Heart left ventricle (tissue), 16 donors: ENCODE data around the gene TNFRSF9. TPM values are rescaled to one million over a fixed set of nuclear protein-coding genes. Genes with fewer than 3 reads are reported as not detected.

ENCODE experiments used
- ATAC-seq, 4 donors: fragments of 200-7000 bp; cut with Tn5 transposase; one replicate each; pipeline ENCODE4 v1.9.1; 2020 to 2022; ENCODE audit warnings: moderate library complexity in 4 of 4, mild to moderate bottlenecking in 3 of 4, moderate number of reproducible peaks in 1 of 4
- DNase-seq, 5 donors: peaks; one replicate each; pipeline ENCODE4 v3.0.0-alpha.2; 2020
- H3K27ac ChIP-seq, 12 donors: fragments of 200-600 bp; sonication (generic) in 4 of 12; one replicate each; pipeline versions ENCODE4 v1.5.0 to v1.8.0; 2016 to 2022; ENCODE audit warnings: mild to moderate bottlenecking in 2 of 12
- H3K27me3 ChIP-seq, 9 donors: fragments of 200-600 bp; sonication (generic) in 2 of 9; one replicate each; pipeline versions ENCODE4 v1.5.1 to v1.8.0; 2016 to 2022; ENCODE audit warnings: mild to moderate bottlenecking in 3 of 9
- H3K36me3 ChIP-seq, 9 donors: fragments of 200-600 bp; sonication (generic) in 2 of 9; one replicate each; pipeline versions ENCODE4 v1.5.0 to v1.8.0; 2018 to 2022; ENCODE audit warnings: mild to moderate bottlenecking in 2 of 9
- H3K4me1 ChIP-seq, 12 donors: fragments of 200-600 bp; sonication (generic) in 4 of 12; one replicate each; pipeline versions ENCODE4 v1.5.0 to v1.8.0; 2016 to 2022; ENCODE audit warnings: mild to moderate bottlenecking in 3 of 12
- H3K4me3 ChIP-seq, 12 donors: fragments of 200-600 bp; sonication (generic) in 4 of 12; one replicate each; pipeline versions ENCODE4 v1.5.0 to v1.8.0; 2017 to 2022; ENCODE audit warnings: mild to moderate bottlenecking in 9 of 12, moderate library complexity in 4 of 12
- H3K9me3 ChIP-seq, 12 donors: fragments of 200-600 bp; sonication (generic) in 4 of 12; one replicate each; pipeline versions ENCODE4 v1.5.0 to v1.8.0; 2016 to 2022; ENCODE audit warnings: mild to moderate bottlenecking in 1 of 12
- POLR2A ChIP-seq, 2 donors: fragments of 450-650 bp; IDR thresholded peaks; one replicate each; pipeline ENCODE4 v1.6.1; 2017; ENCODE audit warnings: antibody characterized with exemption in 2 of 2, mild to moderate bottlenecking in 2 of 2, moderate library complexity in 2 of 2
- WGBS, 4 donors: extraction: QIAGEN DNeasy Blood & Tissue Kit in 2 of 4; methylation state at CpG; one replicate each; pipeline versions ENCODE4 v1.1.5 to v1.1.7; 2013 to 2018; 5-methylcytosine and 5-hydroxymethylcytosine counted together
- intact Hi-C, 10 donors: fragments of 100-400 bp; cut with DNase I; formaldehyde crosslinking; loops; one replicate each; pipeline versions ENCODE4 v1.11.1 to v1.14.2; 2022
- long read RNA-seq, 3 donors: library from polyadenylated mRNA; unstranded; transcript quantifications; one replicate each; pipeline ENCODE4 v2.0.0, GENCODE V29; 2020 to 2021
- polyA plus RNA-seq, 2 donors: library from polyadenylated mRNA; stranded (reverse); fragments of 200-250 nt; gene quantifications; one replicate each; pipeline ENCODE4 v1.2.3, GENCODE V29; 2013
- total RNA-seq, 9 donors: library from RNA; depleted of rRNA in 2 of 9; stranded (reverse); fragments of >200 nt in 2 of 9; fragmentation: NEBNext Ultra II Directional in 3 of 9; extraction: Animal tissue kit (Norgen Biotek cat#: 25700) in 3 of 9; gene quantifications; one replicate each; pipeline versions ENCODE4 v1.1.0 to v1.2.4, GENCODE V29; 2016 to 2023
- TF ChIP-seq, protein P1 (sequence below), 12 donors: fragments of 200-600 bp; sonication (generic) in 4 of 12; IDR thresholded peaks; one replicate each; pipeline versions ENCODE4 v1.5.0 to v1.8.0; 2018 to 2022; ENCODE audit warnings: antibody characterized with exemption in 12 of 12, mild to moderate bottlenecking in 5 of 12
- donor health status: ischemic (EF 13 %, LVEDD 7.1; RV severe dilation, severe dysfunction).
- donor health status: healthy with polysubstance abuse.
- donor health status: DM: no; HTN: yes; CAD: no.
- donor health status: DM: no; HTN: no; CAD: no.
- donor health status: ischemic (EF 25% LVEDD 6.9; RV normal size, moderate dysfunction).
- donor health status: ischemic (EF 25% LVEDD 5.7; RV mildly dilated, moderate dysfunction).
- donor health status: healthy.
- donor health status: DM: yes; HTN: yes; CAD: no.
- donor health status: ischemic (EF 35%, LVEDD 5.7; RV mildly dilated, moderate dysfunction).
- donor health status: nonischemic (EF 11% LVEDD 7.7; RV severe dilation, severe dysfunction).
- donor health status: DM: yes; HTN: yes; CAD: no.
- donor health status: PGD.
- donor health status: ischemic (EF 29% LVEDD 5.4; RV normal size, mild dysfunction).
- donor health status: nonischemic (EF 23%, LVEDD 6.1; RV moderate dilation, normal function).

The TNFRSF9 gene
- total RNA-seq = 1 to 10 TPM in 1 of 9 donors, under 1 TPM in 2, not detected in 6; 0.05 to 1.9 (median 0.68) TPM
- polyA plus RNA-seq = under 1 TPM in 1 of 2 donors, not detected in 1; 0.04 TPM
- long read RNA-seq, donor 1 = 0 reads
- long read RNA-seq, donor 2 = 0 reads
- long read RNA-seq, donor 3 = 0 reads

DNA sequence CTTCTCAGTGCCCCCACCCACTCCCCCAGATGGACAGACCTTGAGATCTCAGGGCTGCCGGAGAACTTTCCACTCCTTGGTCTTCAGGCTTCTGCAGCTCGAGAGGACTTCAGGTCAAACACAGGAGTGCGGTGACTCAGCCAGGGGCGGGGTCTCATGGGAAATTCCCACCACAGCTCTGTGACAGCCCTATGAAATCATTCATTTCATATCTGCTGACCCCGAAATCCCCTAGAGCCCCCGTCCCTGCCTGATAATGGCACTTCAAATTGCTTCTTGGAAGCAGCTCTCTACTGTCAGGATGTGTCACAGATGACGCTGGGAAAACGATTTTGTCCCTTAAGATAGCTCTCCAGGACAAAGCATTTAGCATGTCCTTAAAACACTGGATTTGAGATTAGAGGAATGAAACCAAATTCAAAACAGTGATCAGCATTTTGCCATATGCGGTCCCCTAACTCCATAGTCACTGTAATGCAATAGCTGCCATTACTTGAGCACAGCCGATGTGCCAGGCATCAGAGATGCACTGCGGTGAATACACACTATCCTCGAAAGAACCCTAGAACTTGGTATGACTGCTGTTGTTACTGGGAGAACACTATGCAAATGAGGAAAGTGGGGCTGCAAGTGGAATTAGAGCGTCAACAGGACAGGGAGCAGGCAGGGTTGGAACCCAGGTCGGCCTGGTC lies at the start of gene TNFRSF9:
Gene TNFRSF9 (minus strand): TSS at position 95 of the 692 bp plus-strand sequence. CDS start 845 bp downstream, outside the sequence.
- Histone ChIP-seq H3K4me1 (peaks cover 0 to 37% (median 11%) of the 10 kb centered on the region in 12 donors), H3K36me3 (no peaks in the 10 kb centered on the region), H3K27me3 (peaks cover 0 to 45% (median 11%) of the 10 kb centered on the region in 9 donors), H3K4me3 (peak within 1 kb of the TSS in 2 of 12 donors; percentile 22 to 38), H3K27ac (peak within 1 kb of the TSS in 1 of 12 donors; percentile 38), H3K9me3 (no peaks in the 10 kb centered on the region)
- 48 to 54% (median 49%) methylated on average over 13 to 14 of the region's 14 CpGs for WGBS, 4 donors
- DNase-seq (peak in 2 of 5 donors; percentile 31 to 40), ATAC-seq (peak in 3 of 4 donors; percentile 19 to 33 (median 20))
- intact Hi-C loops = no loop called here
- TF ChIP-seq POLR2A (IDR thresholded peaks at IDR 0.05) = no peak
- TF ChIP-seq, protein P1, sequence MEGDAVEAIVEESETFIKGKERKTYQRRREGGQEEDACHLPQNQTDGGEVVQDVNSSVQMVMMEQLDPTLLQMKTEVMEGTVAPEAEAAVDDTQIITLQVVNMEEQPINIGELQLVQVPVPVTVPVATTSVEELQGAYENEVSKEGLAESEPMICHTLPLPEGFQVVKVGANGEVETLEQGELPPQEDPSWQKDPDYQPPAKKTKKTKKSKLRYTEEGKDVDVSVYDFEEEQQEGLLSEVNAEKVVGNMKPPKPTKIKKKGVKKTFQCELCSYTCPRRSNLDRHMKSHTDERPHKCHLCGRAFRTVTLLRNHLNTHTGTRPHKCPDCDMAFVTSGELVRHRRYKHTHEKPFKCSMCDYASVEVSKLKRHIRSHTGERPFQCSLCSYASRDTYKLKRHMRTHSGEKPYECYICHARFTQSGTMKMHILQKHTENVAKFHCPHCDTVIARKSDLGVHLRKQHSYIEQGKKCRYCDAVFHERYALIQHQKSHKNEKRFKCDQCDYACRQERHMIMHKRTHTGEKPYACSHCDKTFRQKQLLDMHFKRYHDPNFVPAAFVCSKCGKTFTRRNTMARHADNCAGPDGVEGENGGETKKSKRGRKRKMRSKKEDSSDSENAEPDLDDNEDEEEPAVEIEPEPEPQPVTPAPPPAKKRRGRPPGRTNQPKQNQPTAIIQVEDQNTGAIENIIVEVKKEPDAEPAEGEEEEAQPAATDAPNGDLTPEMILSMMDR (IDR thresholded peaks at IDR 0.05) = no peak

DNA sequence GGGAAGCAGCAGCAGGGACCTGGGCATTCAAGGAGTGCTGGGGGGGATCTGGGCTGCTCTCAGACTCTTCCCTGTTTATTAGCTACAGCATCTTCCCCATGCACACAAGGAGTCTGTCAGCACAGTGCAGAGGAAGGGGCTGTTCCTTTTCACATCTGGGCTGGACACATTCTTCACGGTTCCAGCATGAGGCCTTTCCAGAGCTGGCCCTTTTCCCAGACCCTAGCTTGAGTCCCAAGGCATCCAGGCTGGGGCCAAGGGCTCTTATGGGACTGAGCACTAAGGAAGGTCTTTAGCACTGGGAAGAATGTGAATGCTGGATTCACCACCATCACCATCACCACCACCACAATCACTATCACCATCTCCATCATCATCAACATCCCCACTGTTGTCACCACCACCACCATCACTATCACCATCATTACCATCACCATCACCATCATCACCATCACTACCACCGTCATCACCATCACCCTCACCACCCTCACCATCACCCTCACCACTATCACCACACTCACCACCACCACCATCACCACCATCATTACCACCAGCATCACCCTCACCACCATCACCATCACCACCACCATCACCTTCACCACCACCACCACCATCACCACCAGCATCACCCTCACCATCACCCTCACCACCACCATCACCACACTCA lies 49.3 kb upstream of the TNFRSF9 start:
- Histone ChIP-seq H3K4me3 (no peak overlapping the region), H3K27me3 (no peaks in the 10 kb centered on the region), H3K27ac (no peak overlapping the region), H3K36me3 (peaks cover 0 to 30% (median 21%) of the 10 kb centered on the region in 9 donors), H3K4me1 (peaks cover 0 to 14% (median 0%) of the 10 kb centered on the region in 12 donors), H3K9me3 (no peaks in the 10 kb centered on the region)
- no peak for TF ChIP-seq POLR2A (IDR thresholded peaks at IDR 0.05)
- TF ChIP-seq, protein P1 (IDR thresholded peaks at IDR 0.05) = no peak
- 51 to 59% (median 54%) methylated on average over 2 of the region's 2 CpGs for WGBS, 4 donors
- ATAC-seq (peak; percentile 26 to 38 (median 30)), DNase-seq (no peak)
- intact Hi-C loops = loop anchor here in 2 of 10 donors (5.0 to 10.0 kb wide), 3 partner anchors 32 to 865 kb away; no protein-coding TSS in a partner anchor

DNA sequence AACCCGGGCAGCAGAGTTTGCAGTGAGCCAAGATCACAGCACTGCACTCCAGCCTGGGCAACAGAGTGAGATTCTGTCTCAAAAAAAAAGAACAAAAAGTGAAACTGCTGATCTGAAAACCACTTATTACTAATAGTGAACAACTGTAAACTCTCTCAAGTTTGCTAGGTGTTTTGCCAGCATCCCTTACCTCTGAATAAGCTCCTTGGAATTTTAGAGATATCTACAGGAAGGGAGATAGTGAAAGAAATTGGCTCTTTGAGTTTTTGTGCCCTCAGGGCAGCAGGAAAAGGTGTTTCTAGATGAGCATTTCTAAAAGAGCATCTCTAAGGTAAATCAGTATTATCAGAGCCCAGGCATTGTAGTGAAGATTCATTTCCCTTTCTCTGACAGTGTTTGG lies 47.9 kb upstream of the TNFRSF9 start:
- no peak overlapping the region for H3K27ac ChIP-seq
- ATAC-seq = no peak

More for the DNA sequence above, 47.9 kb upstream of the TNFRSF9 start:
- H3K9me3 ChIP-seq = no peaks in the 10 kb centered on the region
- TF ChIP-seq, protein P1 (IDR thresholded peaks at IDR 0.05) = no peak
- TF ChIP-seq POLR2A (IDR thresholded peaks at IDR 0.05) = no peak
- WGBS, 4 donors = 82 to 96% (median 88%) methylated on average over 1 of the region's 1 CpG
- no peaks in the 10 kb centered on the region for H3K27me3 ChIP-seq
- peaks cover 0 to 16% (median 0%) of the 10 kb centered on the region in 12 donors for H3K4me1 ChIP-seq
- no peak for DNase-seq
- no peak overlapping the region for H3K4me3 ChIP-seq
- intact Hi-C loops = loop anchor here in 2 of 10 donors (5.0 to 10.0 kb wide), 3 partner anchors 34 to 866 kb away; no protein-coding TSS in a partner anchor
- peaks cover 0 to 43% (median 33%) of the 10 kb centered on the region in 9 donors for H3K36me3 ChIP-seq
